GM18520 (cell line): ENCODE measurements around the gene ZCCHC14.
"Not testable (repeated sequence)": the region's sequence is repeated elsewhere in the genome, so short reads cannot be mapped to it uniquely, and the experiment has no call there.

Experiments used
- ATAC-seq: cut with Tn5 transposase; IDR thresholded peaks from one replicate; pipeline ENCODE4 v1.9.1; 2021; ENCODE audit not compliant: unreplicated experiment

The ZCCHC14 gene

GRCh38 chr16:87497767-87498290, 5.0 kb upstream of the ZCCHC14 start:
- ATAC-seq, result not testable (repeated sequence)

GRCh38 chr16:87497023-87497766, 4.4 kb upstream of the ZCCHC14 start:
- not testable (repeated sequence) for ATAC-seq

- no peak for ATAC-seq
These were observed 3.6 kb upstream of the ZCCHC14 start for GRCh38 chr16:87496447-87496801.

- no peak for ATAC-seq
These were observed 3.0 kb upstream of the ZCCHC14 start for GRCh38 chr16:87495578-87496446.

- no peak for ATAC-seq
These were observed 920 bp upstream of the ZCCHC14 start for GRCh38 chr16:87493608-87494280.

- no peak for ATAC-seq
These were observed 563 bp downstream of the ZCCHC14 start for GRCh38 chr16:87492291-87492630.

GRCh38 chr16:87491522-87492290, 1.1 kb downstream of the ZCCHC14 start:
- ATAC-seq, result no peak

- ATAC-seq, result not testable (repeated sequence)
These were observed 1.9 kb downstream of the ZCCHC14 start for GRCh38 chr16:87490799-87491521.

GRCh38 chr16:87490096-87490798, 2.6 kb downstream of the ZCCHC14 start:
- ATAC-seq, result no peak

- no peak for ATAC-seq
These were observed 3.3 kb downstream of the ZCCHC14 start for GRCh38 chr16:87489434-87490045.

- ATAC-seq, result not testable (repeated sequence)
These were observed 3.9 kb downstream of the ZCCHC14 start for GRCh38 chr16:87488960-87489359.

GRCh38 chr16:87487361-87487924, 5.4 kb downstream of the ZCCHC14 start:
- no peak for ATAC-seq

- ATAC-seq, result no peak
These were observed 6.0 kb downstream of the ZCCHC14 start for GRCh38 chr16:87486713-87487247.

- ATAC-seq, result no peak
These were observed 6.5 kb downstream of the ZCCHC14 start for GRCh38 chr16:87486282-87486681.

- ATAC-seq, result not testable (repeated sequence)
These were observed 7.0 kb downstream of the ZCCHC14 start for GRCh38 chr16:87485792-87486191.

- no peak for ATAC-seq
These were observed 8.1 kb downstream of the ZCCHC14 start for GRCh38 chr16:87484487-87485331.

- ATAC-seq, result no peak
These were observed 9.3 kb downstream of the ZCCHC14 start for GRCh38 chr16:87483481-87483880.
